Panc1 (cell line): ENCODE data around the gene KCTD19. TPM values are rescaled to one million over a fixed set of nuclear protein-coding genes. Genes with fewer than 3 reads are reported as not detected.

Experiments used
- ATAC-seq: fragments of 200-7000 bp; cut with Tn5 transposase; 2 replicates; pipeline ENCODE4 v1.9.1; 2020; ENCODE audit warnings: mild to moderate bottlenecking, moderate library complexity
- BruUV-seq: library from RNA; stranded (reverse); fragments of 400-500 nt; replicated peaks from 2 replicates; lab custom pipeline; 2021; lab: Mats Ljungman, UMichigan
- CTCF ChIA-PET: fragments of 300-600 bp; sonication (Branson Sonifier 250); formaldehyde crosslinking; loops from one replicate; lab custom pipeline; 2022; ENCODE audit warnings: antibody characterized with exemption; lab: Charles Lee
- POLR2A ChIA-PET: fragments of 300-600 bp; sonication (Branson Sonifier 250); formaldehyde crosslinking; loops from one replicate; lab custom pipeline; 2022; ENCODE audit warnings: antibody characterized with exemption; lab: Charles Lee
- DNase-seq: peaks from one replicate; pipeline ENCODE4 v3.0.0-alpha.2; 2010; ENCODE audit warnings: low read depth, low spot score
- H3K27ac ChIP-seq: 2 replicates; pipeline ENCODE4 v1.5.1; 2011; ENCODE audit warnings: mild to moderate bottlenecking, low read length, inconsistent platforms
- H3K27me3 ChIP-seq: fragments of 200-500 bp; sonication (Bioruptor generic); 2 replicates; pipeline ENCODE4 v1.6.0; 2014; ENCODE audit warnings: low read length, inconsistent platforms; ENCODE audit not compliant: control insufficient read depth, insufficient read depth
- H3K36me3 ChIP-seq: fragments of 200-500 bp; sonication (Bioruptor generic); 2 replicates; pipeline ENCODE4 v1.5.1; 2014; ENCODE audit warnings: inconsistent platforms, mild to moderate bottlenecking, low read length, moderate library complexity; ENCODE audit not compliant: control insufficient read depth, insufficient read depth
- H3K4me1 ChIP-seq: 2 replicates; pipeline ENCODE4 v1.5.1; 2011; ENCODE audit warnings: inconsistent platforms, mild to moderate bottlenecking, low read length, moderate library complexity; ENCODE audit not compliant: control insufficient read depth, insufficient read depth
- H3K4me3 ChIP-seq, 2 experiments: 2 replicates each; pipeline ENCODE4 v1.5.1; 2011 to 2012; ENCODE audit warnings: low read depth in 2 of 2, low read length in 2 of 2, mild to moderate bottlenecking in 2 of 2, inconsistent platforms in 1 of 2, moderate library complexity in 1 of 2
- H3K9me3 ChIP-seq: fragments of 200-500 bp; sonication (Bioruptor generic); 2 replicates; pipeline ENCODE4 v1.5.1; 2014; ENCODE audit warnings: low read depth, mild to moderate bottlenecking, inconsistent platforms, low read length, moderate library complexity; ENCODE audit not compliant: control insufficient read depth, insufficient read depth
- CTCF ChIP-seq: fragments of 450-650 bp; IDR thresholded peaks from 2 replicates; pipeline ENCODE4 v1.5.1; 2017; ENCODE audit warnings: mild to moderate bottlenecking
- POLR2AphosphoS5 ChIP-seq: IDR thresholded peaks from 2 replicates; pipeline ENCODE4 v1.6.1; 2012; ENCODE audit warnings: mild to moderate bottlenecking, low read depth, low read length, moderate library complexity
- SIN3A ChIP-seq: IDR thresholded peaks from 2 replicates; pipeline ENCODE4 v1.6.1; 2012; ENCODE audit warnings: low read depth, mild to moderate bottlenecking, low read length, moderate library complexity, borderline replicate concordance; ENCODE audit not compliant: insufficient read depth
- TCF7L2 ChIP-seq: IDR thresholded peaks from 2 replicates; pipeline ENCODE4 v1.6.1; 2011; ENCODE audit warnings: mild to moderate bottlenecking, low read depth, low read length, inconsistent platforms
- in situ Hi-C: cut with HindIII; loops from 2 replicates; pipeline ENCODE4 v1.10.0; 2016; ENCODE audit warnings: low sequenced_read_pairs, low pct_unique_long_range_greater_than_20kb
- intact Hi-C: fragments of 100-400 bp; cut with micrococcal nuclease; formaldehyde crosslinking; loops from one replicate; pipeline ENCODE4 v1.10.0; 2022; ENCODE audit not compliant: unreplicated experiment
- total RNA-seq: library from RNA; stranded (reverse); gene quantifications from one replicate; pipeline ENCODE4 v1.2.1, GENCODE V29; 2021; ENCODE audit not compliant: unreplicated experiment
- TF ChIP-seq, protein P1 (sequence below), 2 experiments: IDR thresholded peaks; 2 replicates each; pipeline ENCODE4 v1.6.1; 2011 to 2012; ENCODE audit warnings: low read depth in 2 of 2, control low read depth in 1 of 2, low read length in 1 of 2, mild to moderate bottlenecking in 1 of 2, moderate library complexity in 1 of 2; ENCODE audit not compliant: insufficient read depth in 1 of 2

KCTD19 gene
- total RNA-seq, 1 experiment from 2014 or later = 0.62 TPM

- ATAC-seq = peak; percentile 85
- Histone ChIP-seq H3K27me3 (no peaks in the 10 kb centered on the region), H3K4me3 (no peak overlapping the region), H3K4me1 (no peaks in the 10 kb centered on the region), H3K27ac (no peak overlapping the region), H3K9me3 (no peaks in the 10 kb centered on the region), H3K36me3 (no peaks in the 10 kb centered on the region; the same call in 1 of the 2 replicates)
- BruUV-seq = no TSS peak
- intact Hi-C loops = no loop called here
- in situ Hi-C loops = no loop called here
- CTCF ChIA-PET = interaction anchor here (0.6 to 1.6 kb wide), 5 partner anchors 22 to 331 kb away, joined by 3 to 6 read pairs (median 3); no protein-coding TSS in a partner anchor
- DNase-seq = no peak
- POLR2A ChIA-PET = no interaction called here
- TF ChIP-seq, protein P1, sequence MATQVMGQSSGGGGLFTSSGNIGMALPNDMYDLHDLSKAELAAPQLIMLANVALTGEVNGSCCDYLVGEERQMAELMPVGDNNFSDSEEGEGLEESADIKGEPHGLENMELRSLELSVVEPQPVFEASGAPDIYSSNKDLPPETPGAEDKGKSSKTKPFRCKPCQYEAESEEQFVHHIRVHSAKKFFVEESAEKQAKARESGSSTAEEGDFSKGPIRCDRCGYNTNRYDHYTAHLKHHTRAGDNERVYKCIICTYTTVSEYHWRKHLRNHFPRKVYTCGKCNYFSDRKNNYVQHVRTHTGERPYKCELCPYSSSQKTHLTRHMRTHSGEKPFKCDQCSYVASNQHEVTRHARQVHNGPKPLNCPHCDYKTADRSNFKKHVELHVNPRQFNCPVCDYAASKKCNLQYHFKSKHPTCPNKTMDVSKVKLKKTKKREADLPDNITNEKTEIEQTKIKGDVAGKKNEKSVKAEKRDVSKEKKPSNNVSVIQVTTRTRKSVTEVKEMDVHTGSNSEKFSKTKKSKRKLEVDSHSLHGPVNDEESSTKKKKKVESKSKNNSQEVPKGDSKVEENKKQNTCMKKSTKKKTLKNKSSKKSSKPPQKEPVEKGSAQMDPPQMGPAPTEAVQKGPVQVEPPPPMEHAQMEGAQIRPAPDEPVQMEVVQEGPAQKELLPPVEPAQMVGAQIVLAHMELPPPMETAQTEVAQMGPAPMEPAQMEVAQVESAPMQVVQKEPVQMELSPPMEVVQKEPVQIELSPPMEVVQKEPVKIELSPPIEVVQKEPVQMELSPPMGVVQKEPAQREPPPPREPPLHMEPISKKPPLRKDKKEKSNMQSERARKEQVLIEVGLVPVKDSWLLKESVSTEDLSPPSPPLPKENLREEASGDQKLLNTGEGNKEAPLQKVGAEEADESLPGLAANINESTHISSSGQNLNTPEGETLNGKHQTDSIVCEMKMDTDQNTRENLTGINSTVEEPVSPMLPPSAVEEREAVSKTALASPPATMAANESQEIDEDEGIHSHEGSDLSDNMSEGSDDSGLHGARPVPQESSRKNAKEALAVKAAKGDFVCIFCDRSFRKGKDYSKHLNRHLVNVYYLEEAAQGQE (IDR thresholded peaks at IDR 0.05; ENCODE audit: insufficient read depth in 1 of 2, low read depth in 2 of 2, low read length in 1 of 2) = no peak
- TF ChIP-seq TCF7L2 (no peak), POLR2AphosphoS5 (no peak), CTCF (peak; percentile 80; the same call in 1 of the 2 replicates)
These were observed 41.6 kb downstream of the KCTD19 start for GRCh38 chr16:67284699-67285646.

DNA sequence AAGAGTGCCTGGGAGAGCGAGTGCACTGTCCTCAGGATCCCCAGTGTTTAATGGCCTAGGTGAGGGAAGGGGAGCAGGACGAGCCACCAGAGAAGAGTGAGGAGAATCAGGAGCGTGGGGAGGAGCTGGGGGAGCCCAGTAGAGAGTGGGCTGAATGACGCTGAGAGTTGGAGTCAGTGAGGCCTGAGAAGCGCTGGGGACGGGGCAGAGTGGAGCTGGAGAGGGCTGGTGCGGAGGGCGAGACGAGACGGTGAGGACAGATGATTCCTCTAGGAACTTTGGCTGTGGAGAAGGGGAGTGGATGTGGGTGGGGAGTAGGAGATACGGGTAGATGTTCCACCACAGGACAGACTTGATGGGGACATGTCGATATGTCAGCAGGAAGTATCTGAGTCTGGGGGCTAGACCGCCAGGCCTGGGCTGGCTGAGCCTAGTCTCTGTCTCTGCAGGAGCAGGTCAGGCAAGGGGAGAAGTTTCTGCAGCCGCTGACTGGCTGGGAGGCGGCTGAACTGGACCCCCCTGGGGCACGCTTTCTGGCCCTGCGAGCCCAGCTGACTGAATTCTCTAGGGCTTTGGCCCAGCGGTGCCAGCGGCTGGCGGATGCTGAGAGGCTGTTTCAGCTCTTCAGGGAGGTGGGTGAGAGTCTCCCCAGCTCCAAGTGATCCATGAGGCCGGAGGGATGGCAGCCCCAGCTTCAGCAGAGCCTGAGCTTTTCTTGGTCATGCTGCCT lies 42.5 kb downstream of the KCTD19 start:
- no peak overlapping the region for H3K4me3 ChIP-seq
- POLR2A ChIA-PET = no interaction called here
- H3K9me3 ChIP-seq = no peaks in the 10 kb centered on the region
- intact Hi-C loops (no loop called here), in situ Hi-C loops (no loop called here)
- ATAC-seq (no peak), DNase-seq (no peak)
- CTCF ChIA-PET = interaction anchor here (1.0 to 1.6 kb wide), 2 partner anchors 34 to 55 kb away, joined by 3 read pairs; no protein-coding TSS in a partner anchor
- no peaks in the 10 kb centered on the region for H3K27me3 ChIP-seq
- TF ChIP-seq CTCF (no peak), POLR2AphosphoS5 (no peak), SIN3A (no peak), TCF7L2 (no peak)
- TF ChIP-seq, protein P1 (IDR thresholded peaks at IDR 0.05; ENCODE audit: insufficient read depth in 1 of 2, low read depth in 2 of 2, low read length in 1 of 2) = no peak
- H3K4me1 ChIP-seq = no peaks in the 10 kb centered on the region
- no peak overlapping the region for H3K27ac ChIP-seq
- BruUV-seq = no TSS peak
- H3K36me3 ChIP-seq = no peaks in the 10 kb centered on the region; the same call in 1 of the 2 replicates
